HCT116 (cell line): Measurements from ENCODE around the gene MIEN1. TPM values are rescaled to one million over a fixed set of nuclear protein-coding genes. Genes with fewer than 3 reads are reported as not detected.

Experiments
- ATAC-seq: fragments of 200-7000 bp; cut with Tn5 transposase; 2 replicates; pipeline ENCODE4 v1.9.1; 2020; ENCODE audit warnings: mild to moderate bottlenecking, moderate library complexity
- BruUV-seq: library from RNA; stranded (reverse); fragments of 400-500 nt; replicated peaks from 2 replicates; lab custom pipeline; 2021; lab: Mats Ljungman, UMichigan
- CTCF ChIA-PET: fragments of 300-600 bp; sonication (Branson Sonifier 250); formaldehyde crosslinking; loops from one replicate; lab custom pipeline; 2021; ENCODE audit warnings: antibody characterized with exemption; lab: Charles Lee
- POLR2A ChIA-PET: fragments of 300-600, 350-600 bp; sonication (Branson Sonifier 250); formaldehyde crosslinking; loops from one replicate; lab custom pipeline; 2021; ENCODE audit warnings: antibody characterized with exemption; lab: Charles Lee
- RAD21 ChIA-PET, 2 experiments: fragments of 300-600 bp; sonication (Branson Sonifier 250); formaldehyde crosslinking; loops; one replicate each; lab custom pipeline; 2023; ENCODE audit warnings: low total read pairs in 2 of 2; ENCODE audit not compliant: uncharacterized antibody in 2 of 2, unreplicated experiment in 2 of 2, low non-redundant PET in 1 of 2; lab: Charles Lee
- DNase-seq: peaks from one replicate; pipeline ENCODE4 v3.0.0-alpha.2; 2010; ENCODE audit warnings: low read depth, low spot score
- H2AFZ ChIP-seq: fragments of 200-600 bp; shearing (Covaris generic), sonication (generic); 2 replicates; pipeline ENCODE4 v1.6.1; 2017; ENCODE audit warnings: low read depth, mixed run types, mixed read lengths, antibody characterized with exemption, low read length; ENCODE audit not compliant: poor library complexity, severe bottlenecking
- H3K27ac ChIP-seq: 2 replicates; pipeline ENCODE4 v1.5.1; 2012; ENCODE audit warnings: low read depth, low read length
- H3K27me3 ChIP-seq: fragments of 200-600 bp; sonication (generic); 2 replicates; pipeline ENCODE4 v1.6.1; 2016; ENCODE audit warnings: mixed run types, low read length, mixed read lengths; ENCODE audit not compliant: insufficient read depth
- H3K36me3 ChIP-seq, 2 experiments: fragments of 200-500 bp in 1 of 2; fragments of 200-600 bp in 1 of 2; sonication (Bioruptor generic) in 1 of 2; sonication (generic) in 1 of 2; 2 replicates each; pipeline versions ENCODE4 v1.5.1 to v1.6.1; 2014 to 2016; ENCODE audit warnings: low read length in 2 of 2, inconsistent platforms in 1 of 2, mixed read lengths in 1 of 2, mixed run types in 1 of 2; ENCODE audit not compliant: insufficient read depth in 2 of 2, control insufficient read depth in 1 of 2
- H3K4me1 ChIP-seq, 2 experiments: fragments of 200-600 bp in 1 of 2; sonication (generic) in 1 of 2; 2 replicates each; pipeline versions ENCODE4 v1.5.1 to v1.6.1; 2012 to 2017; ENCODE audit warnings: low read length in 2 of 2, inconsistent platforms in 1 of 2, mild to moderate bottlenecking in 1 of 2, mixed read lengths in 1 of 2, mixed run types in 1 of 2, moderate library complexity in 1 of 2; ENCODE audit not compliant: insufficient read depth in 2 of 2, control insufficient read depth in 1 of 2
- H3K4me2 ChIP-seq: fragments of 200-600 bp; sonication (generic); 2 replicates; pipeline ENCODE4 v1.6.1; 2017; ENCODE audit warnings: mixed run types, low read length, mixed read lengths
- H3K4me3 ChIP-seq, 2 experiments: fragments of 200-600 bp in 1 of 2; sonication (generic) in 1 of 2; replicated peaks in 1 of 2; 2 replicates each; pipeline ENCODE4 v1.5.1; 2011 to 2016; ENCODE audit warnings: low read length in 2 of 2, control low read depth in 1 of 2, low read depth in 1 of 2, mild to moderate bottlenecking in 1 of 2, mixed read lengths in 1 of 2, mixed run types in 1 of 2
- H3K79me2 ChIP-seq: fragments of 200-600 bp; sonication (generic); 2 replicates; pipeline ENCODE4 v1.6.1; 2017; ENCODE audit warnings: mild to moderate bottlenecking, mixed run types, low read length, moderate library complexity, mixed read lengths; ENCODE audit not compliant: insufficient read depth
- H3K9ac ChIP-seq: fragments of 200-600 bp; sonication (generic); 2 replicates; pipeline ENCODE4 v1.6.1; 2016; ENCODE audit warnings: low read length, mixed read lengths
- H3K9me2 ChIP-seq: fragments of 200-600 bp; sonication (generic), shearing (Covaris generic); 2 replicates; pipeline ENCODE4 v1.6.1; 2017; ENCODE audit warnings: mixed run types, mild to moderate bottlenecking, moderate library complexity; ENCODE audit not compliant: insufficient read depth
- H3K9me3 ChIP-seq, 2 experiments: fragments of 200-500 bp in 1 of 2; fragments of 200-600 bp in 1 of 2; sonication (Bioruptor generic) in 1 of 2; sonication (generic) in 1 of 2; 2 replicates each; pipeline ENCODE4 v1.6.1; 2014 to 2017; ENCODE audit warnings: low read length in 2 of 2, mixed read lengths in 2 of 2, inconsistent platforms in 1 of 2, low read depth in 1 of 2, mild to moderate bottlenecking in 1 of 2, mixed run types in 1 of 2, moderate library complexity in 1 of 2; ENCODE audit not compliant: control insufficient read depth in 1 of 2, insufficient read depth in 1 of 2
- H4K20me1 ChIP-seq: fragments of 200-600 bp; sonication (generic), shearing (Covaris generic); 2 replicates; pipeline ENCODE4 v1.6.1; 2017; ENCODE audit warnings: mixed run types, mild to moderate bottlenecking, moderate library complexity; ENCODE audit not compliant: insufficient read depth
- CBX3 ChIP-seq: IDR thresholded peaks from 2 replicates; pipeline ENCODE4 v1.6.1; 2012; ENCODE audit warnings: low read depth
- CTCF ChIP-seq, 3 experiments: fragments of 200-600 bp in 1 of 3; sonication (generic) in 1 of 3; IDR thresholded peaks in 2 of 3; conservative IDR thresholded peaks in 1 of 3; 2 replicates each; pipeline ENCODE4 v1.5.1; 2012 to 2017; ENCODE audit warnings: low read depth in 2 of 3, low read length in 2 of 3, antibody characterized with exemption in 1 of 3, borderline replicate concordance in 1 of 3, control low read depth in 1 of 3, mild to moderate bottlenecking in 1 of 3, mixed read lengths in 1 of 3, mixed run types in 1 of 3, moderate library complexity in 1 of 3; ENCODE audit not compliant: insufficient read depth in 1 of 3
- EGR1 ChIP-seq: IDR thresholded peaks from 2 replicates; pipeline ENCODE4 v1.6.1; 2012; ENCODE audit warnings: low read depth
- EZH2phosphoT487 ChIP-seq: fragments of 200-600 bp; IDR thresholded peaks from 2 replicates; pipeline ENCODE4 v1.6.1; 2018; ENCODE audit warnings: antibody characterized with exemption, borderline replicate concordance
- FOSL1 ChIP-seq: IDR thresholded peaks from 2 replicates; pipeline ENCODE4 v1.6.1; 2012; ENCODE audit warnings: low read depth
- JUND ChIP-seq: IDR thresholded peaks from 2 replicates; pipeline ENCODE4 v1.6.1; 2012
- POLR2AphosphoS5 ChIP-seq: IDR thresholded peaks from 2 replicates; pipeline ENCODE4 v1.6.1; 2011; ENCODE audit warnings: mild to moderate bottlenecking, low read depth, low read length, moderate library complexity
- SIN3A ChIP-seq: IDR thresholded peaks from 2 replicates; pipeline ENCODE4 v1.6.1; 2012; ENCODE audit warnings: low read depth
- SP1 ChIP-seq: IDR thresholded peaks from 2 replicates; pipeline ENCODE4 v1.6.1; 2012; ENCODE audit warnings: low read depth
- TCF7L2 ChIP-seq: IDR thresholded peaks from 2 replicates; pipeline ENCODE4 v1.7.0; 2011; ENCODE audit warnings: borderline replicate concordance, inconsistent platforms; ENCODE audit not compliant: insufficient read depth, insufficient read length; ENCODE audit errors: extremely low read depth
- YY1 ChIP-seq: IDR thresholded peaks from 2 replicates; pipeline ENCODE4 v1.6.1; 2011; ENCODE audit warnings: low read length, low read depth, moderate library complexity, mild to moderate bottlenecking; ENCODE audit not compliant: insufficient replicate concordance; ENCODE audit errors: extremely low read depth
- ZFX ChIP-seq: fragments of 450-650 bp; IDR thresholded peaks from 2 replicates; pipeline ENCODE4 v1.6.1; 2017
- ZNF274 ChIP-seq: fragments of 200-500 bp; sonication (Bioruptor generic); IDR thresholded peaks from 2 replicates; pipeline ENCODE4 v1.6.1; 2014; ENCODE audit warnings: mild to moderate bottlenecking, low read depth, low read length, inconsistent platforms
- intact Hi-C: fragments of 100-400 bp; cut with micrococcal nuclease; formaldehyde crosslinking; loops from 2 replicates; pipeline ENCODE4 v1.10.0; 2022
- total RNA-seq: library from RNA; stranded (reverse); gene quantifications from one replicate; pipeline ENCODE4 v1.2.1, GENCODE V29; 2021; ENCODE audit not compliant: unreplicated experiment

MIEN1 gene
- total RNA-seq, 1 experiment from 2014 or later, result 73.9 TPM

- Histone ChIP-seq H3K9ac (peak overlapping the region; percentile 77), H3K4me1 (peaks cover 34 to 59% of the 10 kb centered on the region in 2 experiments), H2AFZ (no peak overlapping the region), H4K20me1 (no peaks in the 10 kb centered on the region), H3K9me3 (no peaks in the 10 kb centered on the region), H3K36me3 (peaks cover 10 to 13% of the 10 kb centered on the region in 2 experiments; a peak in 2 of 4 replicates), H3K4me2 (peak overlapping the region; percentile 100), H3K27ac (peak overlapping the region; percentile 84), H3K9me2 (no peaks in the 10 kb centered on the region), H3K27me3 (no peaks in the 10 kb centered on the region), H3K79me2 (peaks cover 22% of the 10 kb centered on the region; the same call in 1 of the 2 replicates), H3K4me3 (peak overlapping the region; percentile 69 to 84)
- intact Hi-C loops, result loop anchor here (5.0 to 10.0 kb wide), 2 partner anchors 118 to 215 kb away; no protein-coding TSS in a partner anchor
- TF ChIP-seq SIN3A (0 out of 2 replicates have a peak, but pooled peaks have one; percentile 38), JUND (no peak)
- peak; percentile 8; the same call in 1 of the 2 replicates for ATAC-seq
- RAD21 ChIA-PET, result no interaction called here
- BruUV-seq, result no TSS peak
- no peak for DNase-seq
- CTCF ChIA-PET, result interaction anchor here (1.0 to 2.3 kb wide), 4 partner anchors 9 to 118 kb away, joined by 3 to 16 read pairs (median 6); partner anchors contain the start of gene MIEN1
- POLR2A ChIA-PET, result interaction anchor here (0.7 to 1.2 kb wide), 2 partner anchors 9 to 11 kb away, joined by 3 to 5 read pairs; no protein-coding TSS in a partner anchor
These were observed 9.6 kb upstream of the MIEN1 start for GRCh38 chr17:39739885-39740356.

DNA sequence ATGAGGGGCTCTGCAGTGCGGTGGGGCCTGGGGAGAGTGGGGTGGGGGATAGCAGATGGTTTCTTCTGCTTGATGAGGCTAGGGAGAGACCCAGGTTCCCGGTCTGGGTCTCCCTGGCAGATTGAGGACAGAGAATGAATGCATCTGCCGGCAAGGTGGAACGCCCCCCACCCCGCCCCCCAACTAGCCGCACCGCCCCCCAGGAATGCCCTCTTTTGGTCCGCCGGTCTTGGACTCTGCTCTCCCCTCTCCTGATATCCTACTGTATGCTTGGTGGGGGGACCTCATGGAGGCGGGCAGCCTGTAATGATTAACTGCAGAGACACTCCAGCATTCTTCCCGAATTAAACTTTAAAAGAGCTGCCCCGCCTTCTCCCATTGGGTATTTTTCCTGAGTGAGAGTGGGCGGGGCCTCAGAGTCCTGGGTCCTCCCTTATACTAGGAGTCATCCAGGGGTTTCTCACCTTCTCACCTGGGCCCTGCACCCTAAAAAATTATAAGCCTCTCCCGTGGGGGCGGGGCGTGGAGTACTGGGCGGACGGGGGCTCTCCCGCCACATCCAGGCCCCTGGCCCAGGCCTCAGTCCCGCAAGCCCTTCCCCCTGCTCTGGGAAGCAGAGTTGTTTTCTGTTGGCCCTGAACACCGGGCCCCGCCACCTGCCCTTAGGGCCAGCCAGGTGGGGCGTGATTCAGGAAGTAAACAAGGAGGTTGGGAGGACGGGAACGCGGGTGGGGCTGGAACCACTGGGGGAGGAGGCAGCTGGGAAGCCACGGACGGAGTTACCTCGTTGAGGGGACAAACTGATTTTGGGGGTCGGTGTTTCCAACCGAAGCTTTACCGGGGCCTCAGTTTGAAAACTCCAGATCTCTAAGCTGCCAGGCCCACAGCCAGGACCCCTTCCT lies 8.9 kb upstream of the MIEN1 start:
- Histone ChIP-seq H3K4me1 (peaks cover 34 to 59% of the 10 kb centered on the region in 2 experiments), H3K4me3 (peak overlapping the region; percentile 69 to 84), H3K27me3 (no peaks in the 10 kb centered on the region), H3K9me2 (no peaks in the 10 kb centered on the region), H3K79me2 (peaks cover 22% of the 10 kb centered on the region; the same call in 1 of the 2 replicates), H3K4me2 (peak overlapping the region; percentile 100), H3K27ac (peak overlapping the region; percentile 92), H3K36me3 (peaks cover 5 to 8% of the 10 kb centered on the region in 2 experiments; a peak in 1 of 4 replicates), H4K20me1 (no peaks in the 10 kb centered on the region), H3K9ac (peak overlapping the region; percentile 77), H2AFZ (no peak overlapping the region), H3K9me3 (no peaks in the 10 kb centered on the region)
- BruUV-seq, result TSS peak; percentile 38
- DNase-seq (peak; percentile 34), ATAC-seq (peak; percentile 52)
- ChIA-PET RAD21 (interaction anchor here in 1 of 2 experiments (0.6 kb wide), 1 partner anchor 116 kb away, joined by 3 read pairs; no protein-coding TSS in a partner anchor), CTCF (interaction anchor here (1.0 to 2.3 kb wide), 4 partner anchors 9 to 118 kb away, joined by 3 to 16 read pairs (median 6); partner anchors contain the start of gene MIEN1), POLR2A (interaction anchor here (0.6 to 1.2 kb wide), 9 partner anchors 9 to 926 kb away, joined by 3 to 9 read pairs (median 5); partner anchors contain the start of genes ERBB2 and KRT222)
- intact Hi-C loops, result loop anchor here (5.0 to 10.0 kb wide), 2 partner anchors 117 to 216 kb away; no protein-coding TSS in a partner anchor
- TF ChIP-seq CBX3 (no peak), CTCF (IDR thresholded peaks at IDR 0.05 in 2 of 3, conservative IDR thresholded peaks at IDR 0.05 in 1 of 3; ENCODE audit: borderline replicate concordance in 1 of 3, insufficient read depth in 1 of 3, low read depth in 2 of 3, low read length in 2 of 3) (no peak), SP1 (peak; percentile 72), ZNF274 (no peak), YY1 (no peak), FOSL1 (no peak), EZH2phosphoT487 (no peak), EGR1 (peak; percentile 41; the same call in 1 of the 2 replicates), ZFX (no peak), TCF7L2 (peak; percentile 16), POLR2AphosphoS5 (peak; percentile 31)
